ENCODE data around the gene AGAP1.

- TF ChIP-seq CTCF (IDR thresholded peaks at IDR 0.05): no peak
- no peak for TF ChIP-seq POLR2AphosphoS5 (IDR thresholded peaks at IDR 0.05; ENCODE audit: insufficient read depth in 1 of 2, low read depth in 1 of 2)
- no peak for TF ChIP-seq POLR2A (IDR thresholded peaks at IDR 0.05)
Measured at GRCh38 chr2:236137066-236137465, 643.2 kb downstream of the AGAP1 start.

Measured in vagina (tissue), 2 donors.